GM23338 (cell line): ENCODE measurements around the gene NLRX1. TPM values are rescaled to one million over a fixed set of nuclear protein-coding genes. Genes with fewer than 3 reads are reported as not detected.

Source experiments
- ATAC-seq: fragments of 200-7000 bp; cut with Tn5 transposase; 3 replicates; pipeline ENCODE4 v1.9.1; 2020
- DNase-seq: peaks from one replicate; pipeline ENCODE4 v3.0.0-alpha.2; 2015; ENCODE audit warnings: low spot score
- H2AFZ ChIP-seq: fragments of 200-600 bp; sonication (generic); 2 replicates; pipeline ENCODE4 v1.8.0; 2016; ENCODE audit warnings: antibody characterized with exemption, mild to moderate bottlenecking, moderate library complexity
- H3F3A ChIP-seq: fragments of 200-600 bp; sonication (generic); replicated peaks from 2 replicates; pipeline ENCODE4 v1.8.0; 2017; ENCODE audit warnings: antibody characterized with exemption, mixed run types, low read depth
- H3K27ac ChIP-seq: fragments of 200-600 bp; sonication (generic); 2 replicates; pipeline ENCODE4 v1.6.1; 2016; ENCODE audit warnings: low read depth
- H3K27me3 ChIP-seq: fragments of 200-600 bp; sonication (generic); 2 replicates; pipeline ENCODE4 v1.8.0; 2016; ENCODE audit warnings: mild to moderate bottlenecking, mixed run types, moderate library complexity; ENCODE audit not compliant: insufficient read depth
- H3K36me3 ChIP-seq: fragments of 200-600 bp; sonication (generic); 2 replicates; pipeline ENCODE4 v1.8.0; 2016; ENCODE audit warnings: mild to moderate bottlenecking; ENCODE audit not compliant: insufficient read depth
- H3K4me1 ChIP-seq: fragments of 200-600 bp; sonication (generic); 2 replicates; pipeline ENCODE4 v1.8.0; 2016; ENCODE audit warnings: mild to moderate bottlenecking, moderate library complexity; ENCODE audit not compliant: insufficient read depth
- H3K4me2 ChIP-seq: fragments of 200-600 bp; sonication (generic); 2 replicates; pipeline ENCODE4 v1.7.1; 2017; ENCODE audit warnings: mixed run types
- H3K4me3 ChIP-seq: fragments of 200-600 bp; sonication (generic); 2 replicates; pipeline ENCODE4 v1.6.1; 2016; ENCODE audit warnings: mixed run types
- H3K79me2 ChIP-seq: fragments of 200-600 bp; sonication (generic); replicated peaks from 2 replicates; pipeline ENCODE4 v1.8.0; 2017; ENCODE audit warnings: mild to moderate bottlenecking; ENCODE audit not compliant: insufficient read depth
- H3K9me2 ChIP-seq: fragments of 200-600 bp; sonication (generic); 2 replicates; pipeline ENCODE4 v1.8.0; 2017; ENCODE audit not compliant: insufficient read depth
- H4K20me1 ChIP-seq: fragments of 200-600 bp; sonication (generic); replicated peaks from 2 replicates; pipeline ENCODE4 v1.8.0; 2017; ENCODE audit warnings: mild to moderate bottlenecking; ENCODE audit not compliant: insufficient read depth
- H3K27ac Mint-ChIP-seq: 2 replicates; pipeline ENCODE4 v1.8.0; 2020; ENCODE audit warnings: inconsistent platforms, mild to moderate bottlenecking, moderate library complexity, mixed read lengths
- H3K27me3 Mint-ChIP-seq: 3 replicates; pipeline ENCODE4 v1.8.0; 2022; ENCODE audit warnings: low read depth, mild to moderate bottlenecking, moderate library complexity, mixed read lengths, inconsistent platforms; ENCODE audit not compliant: insufficient read depth, poor library complexity
- H3K36me3 Mint-ChIP-seq: 3 replicates; pipeline ENCODE4 v1.8.0; 2021; ENCODE audit warnings: low read depth, mild to moderate bottlenecking, inconsistent platforms, moderate library complexity, mixed read lengths
- H3K4me1 Mint-ChIP-seq: 3 replicates; pipeline ENCODE4 v1.8.0; 2020; ENCODE audit warnings: mild to moderate bottlenecking, inconsistent platforms, mixed read lengths
- H3K4me3 Mint-ChIP-seq: 3 replicates; pipeline ENCODE4 v1.8.0; 2021; ENCODE audit warnings: moderate library complexity, mild to moderate bottlenecking, inconsistent platforms, mixed read lengths
- H3K9me3 Mint-ChIP-seq: 3 replicates; pipeline ENCODE4 v1.8.0; 2020; ENCODE audit warnings: moderate library complexity, mild to moderate bottlenecking, inconsistent platforms, mixed read lengths
- CTCF ChIP-seq, 2 experiments: fragments of 200-600 bp in 1 of 2; sonication (generic) in 1 of 2; conservative IDR thresholded peaks; 2 replicates each; pipeline versions ENCODE4 v1.5.1 to v1.6.1; 2016 to 2017; ENCODE audit warnings: antibody characterized with exemption in 2 of 2, low read depth in 2 of 2, mild to moderate bottlenecking in 2 of 2, moderate library complexity in 1 of 2
- POLR2AphosphoS5 ChIP-seq: IDR thresholded peaks from 2 replicates; pipeline ENCODE4 v1.6.1; 2016; ENCODE audit warnings: antibody characterized with exemption, low read depth
- REST ChIP-seq: IDR thresholded peaks from one replicate; pipeline ENCODE4 v1.6.1; 2018; ENCODE audit warnings: antibody characterized with exemption; ENCODE audit not compliant: unreplicated experiment
- ZNF114 ChIP-seq: fragments of 250-450 bp; sonication (Bioruptor Pico); IDR thresholded peaks from 2 replicates; pipeline ENCODE4 v1.5.0; 2020; ENCODE audit warnings: mild to moderate bottlenecking, moderate library complexity
- ZNF331 ChIP-seq: fragments of 250-450 bp; sonication (Bioruptor Pico); IDR thresholded peaks from 2 replicates; pipeline ENCODE4 v1.5.0; 2020; ENCODE audit warnings: low read depth, mild to moderate bottlenecking, moderate library complexity
- ZNF462 ChIP-seq: fragments of 250-450 bp; sonication (Bioruptor Pico); IDR thresholded peaks from 2 replicates; pipeline ENCODE4 v1.5.0; 2020; ENCODE audit warnings: mild to moderate bottlenecking, moderate library complexity
- polyA plus RNA-seq: library from polyadenylated mRNA; unstranded; fragments of >200 nt; fragmentation: Nextera tagmentation; extraction: Ambion mirVana; gene quantifications from 2 replicates; pipeline ENCODE4 v1.2.1, GENCODE V29; 2016
- total RNA-seq: library from RNA; depleted of rRNA; stranded (reverse); fragments of >200 nt; shearing (Covaris generic); gene quantifications from 2 replicates; pipeline ENCODE4 v1.2.3, GENCODE V29; 2014

The NLRX1 gene
- total and polyA plus RNA-seq, 2 experiments from 2014 or later: 2.8 to 13.8 TPM

GRCh38 chr11:119210050-119210449 is 41.5 kb downstream of the NLRX1 start:
- Mint-ChIP-seq H3K36me3 (peaks cover 5% of the 10 kb centered on the region; the same call in 1 of the 3 replicates), H3K27me3 (peaks cover 8% of the 10 kb centered on the region), H3K4me3 (no peak overlapping the region; the same call in 2 of the 3 replicates), H3K27ac (0 out of 2 replicates have a peak overlapping the region, but pooled peaks have one; percentile 2), H3K4me1 (peaks cover 24% of the 10 kb centered on the region), H3K9me3 (peaks cover 2% of the 10 kb centered on the region; the same call in 1 of the 3 replicates)
- DNase-seq (no peak), ATAC-seq (no peak)
- H3K79me2 ChIP-seq: peaks cover 84% of the 10 kb centered on the region
- no peaks in the 10 kb centered on the region for H3K9me2 ChIP-seq
- no peak for TF ChIP-seq POLR2AphosphoS5
- no peak for TF ChIP-seq CTCF (conservative IDR thresholded peaks at IDR 0.05; ENCODE audit: low read depth in 2 of 2)
- TF ChIP-seq ZNF114: no peak
- TF ChIP-seq ZNF331: no peak
- TF ChIP-seq REST: no peak
- TF ChIP-seq ZNF462 (CRISPR knock-in tag): no peak
- no peaks in the 10 kb centered on the region for H3K27me3 ChIP-seq
- H3K27ac ChIP-seq: no peak overlapping the region
- peaks cover 5% of the 10 kb centered on the region for H3F3A ChIP-seq
- H3K4me2 ChIP-seq: peak overlapping the region; percentile 93; the same call in 1 of the 2 replicates
- peaks cover 34% of the 10 kb centered on the region for H3K4me1 ChIP-seq
- H3K36me3 ChIP-seq: no peaks in the 10 kb centered on the region
- H2AFZ ChIP-seq: no peak overlapping the region
- peaks cover 46% of the 10 kb centered on the region for H4K20me1 ChIP-seq
- H3K4me3 ChIP-seq: no peak overlapping the region
